Measurements from ENCODE around the gene PDE1A. TPM values are rescaled to one million over a fixed set of nuclear protein-coding genes. Genes with fewer than 3 reads are reported as not detected.

Gene PDE1A
- total RNA-seq, 4 donors from 2014 or later, result 9.2 to 11.0 (median 10.1) TPM

GRCh38 chr2:182447163-182447562 is 20.3 kb upstream of the PDE1A start:
- TF ChIP-seq CTCF (IDR thresholded peaks at IDR 0.05; ENCODE audit: low read depth), result no peak

GRCh38 chr2:182446087-182446486 is 19.3 kb upstream of the PDE1A start:
- no peak for TF ChIP-seq CTCF (IDR thresholded peaks at IDR 0.05; ENCODE audit: low read depth)

- no peak for TF ChIP-seq CTCF (IDR thresholded peaks at IDR 0.05; ENCODE audit: low read depth)
Observed at GRCh38 chr2:182445391-182445965, 18.6 kb upstream of the PDE1A start.

GRCh38 chr2:182444806-182445205 is 18.0 kb upstream of the PDE1A start:
- TF ChIP-seq CTCF (IDR thresholded peaks at IDR 0.05; ENCODE audit: low read depth), result no peak

GRCh38 chr2:182444170-182444569 is 17.3 kb upstream of the PDE1A start:
- TF ChIP-seq CTCF (IDR thresholded peaks at IDR 0.05; ENCODE audit: low read depth), result no peak

GRCh38 chr2:182436252-182436651 is 9.4 kb upstream of the PDE1A start:
- no peak for TF ChIP-seq CTCF (IDR thresholded peaks at IDR 0.05; ENCODE audit: low read depth)

GRCh38 chr2:182435754-182436153 is 8.9 kb upstream of the PDE1A start:
- TF ChIP-seq CTCF (IDR thresholded peaks at IDR 0.05; ENCODE audit: low read depth), result no peak

All from subcutaneous adipose tissue (tissue), 4 donors.